ENCODE data around the gene OXER1. TPM values are rescaled to one million over a fixed set of nuclear protein-coding genes. Genes with fewer than 3 reads are reported as not detected.
"Not testable (repeated sequence)": the region's sequence is repeated elsewhere in the genome, so short reads cannot be mapped to it uniquely, and the experiment has no call there.

The OXER1 gene
- total RNA-seq, 2 donors from 2014 or later: 2.9 to 4.1 TPM

DNA sequence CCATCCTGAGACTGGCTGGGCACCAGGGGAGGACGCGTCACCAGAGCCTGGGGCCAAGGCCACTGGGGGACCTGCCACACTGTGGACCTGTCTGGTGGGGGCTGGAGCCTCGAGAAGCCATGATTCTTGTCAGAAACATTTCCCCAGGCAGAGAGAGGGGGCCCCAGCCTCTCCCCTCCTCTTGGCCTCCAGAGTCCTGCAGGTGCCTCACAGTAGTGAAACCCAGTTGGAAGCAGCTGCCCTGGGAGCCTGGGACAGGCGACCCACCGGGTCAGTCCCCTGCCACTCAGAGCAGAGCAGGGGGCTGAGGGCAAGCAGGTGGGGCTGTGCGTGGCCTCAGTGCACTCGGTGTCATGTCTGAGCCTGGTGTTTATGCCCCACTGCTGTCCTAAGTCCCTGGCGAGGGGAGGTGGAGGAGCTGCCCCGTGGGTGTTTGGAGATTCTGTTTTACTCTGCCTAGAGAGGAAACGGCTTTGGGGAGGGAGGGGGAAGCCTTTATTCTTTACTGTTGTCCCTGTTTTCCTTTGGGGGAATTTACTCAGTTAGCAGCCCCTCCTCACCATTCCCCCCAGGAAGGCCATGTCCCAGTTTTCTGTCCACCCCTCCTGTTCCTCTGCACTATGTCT lies 7.7 kb downstream of the OXER1 start:
- intact Hi-C loops (cut with DNase I, micrococcal nuclease): no loop called here
- no peak for DNase-seq
- ATAC-seq: no peak

DNA sequence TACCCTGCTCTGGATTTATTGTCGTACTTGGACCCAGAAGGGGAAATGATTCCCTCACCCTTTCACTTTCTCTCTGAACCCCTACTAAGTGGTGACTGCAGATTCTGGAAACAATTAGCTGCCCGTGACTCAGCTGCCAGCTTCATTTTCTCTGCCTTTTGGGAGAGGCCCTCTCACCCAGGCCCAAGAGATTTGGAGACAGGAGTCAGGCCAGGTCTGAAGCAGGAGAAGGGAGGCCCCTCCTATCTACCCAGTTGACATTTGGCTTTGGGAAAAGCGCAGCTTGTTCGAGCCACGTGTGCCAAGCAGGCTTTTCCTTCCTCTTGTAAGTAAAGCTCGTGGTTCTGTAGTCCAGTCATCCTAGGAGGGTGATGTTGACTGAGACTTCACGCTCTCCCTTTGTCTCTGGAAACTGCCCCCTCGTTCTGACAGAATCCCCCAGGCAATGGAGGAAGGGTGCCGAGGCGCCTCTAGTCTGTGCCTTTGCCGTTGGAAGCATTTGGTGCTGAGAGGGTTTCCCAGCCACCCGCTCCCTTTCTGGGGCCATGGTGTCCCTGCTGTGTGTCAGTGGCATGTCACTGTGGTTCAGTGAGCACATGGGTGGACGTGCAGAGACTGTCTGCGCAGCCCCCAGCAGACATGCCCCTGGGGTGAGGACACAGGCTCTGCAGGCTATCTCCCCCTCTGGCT lies 8.6 kb downstream of the OXER1 start:
- intact Hi-C loops (cut with DNase I, micrococcal nuclease): no loop called here
- ATAC-seq (no peak), DNase-seq (no peak)

GRCh38 chr2:42754776-42755140 lies 9.2 kb downstream of the OXER1 start:
- ATAC-seq (no peak), DNase-seq (no peak)
- intact Hi-C loops (cut with DNase I, micrococcal nuclease): no loop called here

- intact Hi-C loops (cut with DNase I, micrococcal nuclease): no loop called here
- no peak for ATAC-seq
- DNase-seq: no peak
These were observed 9.7 kb downstream of the OXER1 start for GRCh38 chr2:42754021-42754775.

GRCh38 chr2:42752816-42753813 lies 10.8 kb downstream of the OXER1 start:
- intact Hi-C loops (cut with DNase I, micrococcal nuclease): no loop called here
- no peak for DNase-seq
- ATAC-seq: no peak

DNA sequence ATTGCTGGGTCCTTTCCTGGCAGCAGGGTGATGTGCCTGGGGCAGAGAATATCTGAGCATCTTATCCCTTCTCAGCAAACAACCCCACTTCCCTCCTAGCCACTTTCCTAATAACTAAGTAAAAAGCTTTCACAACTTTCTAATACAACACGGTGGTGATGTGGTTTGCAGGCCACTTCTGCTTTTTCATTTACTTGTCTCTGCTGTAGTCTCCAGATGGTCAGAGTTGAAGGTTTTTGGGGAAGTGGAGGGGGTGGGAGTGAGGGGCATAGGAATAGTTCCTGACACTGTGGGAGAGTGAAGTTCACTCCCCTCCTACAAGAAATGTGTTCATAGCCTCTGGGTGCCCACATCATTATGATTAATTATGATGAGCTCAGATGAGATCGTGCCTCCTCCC lies 11.6 kb downstream of the OXER1 start:
- DNase-seq: no peak
- intact Hi-C loops (cut with DNase I, micrococcal nuclease): no loop called here
- ATAC-seq: no peak

DNA sequence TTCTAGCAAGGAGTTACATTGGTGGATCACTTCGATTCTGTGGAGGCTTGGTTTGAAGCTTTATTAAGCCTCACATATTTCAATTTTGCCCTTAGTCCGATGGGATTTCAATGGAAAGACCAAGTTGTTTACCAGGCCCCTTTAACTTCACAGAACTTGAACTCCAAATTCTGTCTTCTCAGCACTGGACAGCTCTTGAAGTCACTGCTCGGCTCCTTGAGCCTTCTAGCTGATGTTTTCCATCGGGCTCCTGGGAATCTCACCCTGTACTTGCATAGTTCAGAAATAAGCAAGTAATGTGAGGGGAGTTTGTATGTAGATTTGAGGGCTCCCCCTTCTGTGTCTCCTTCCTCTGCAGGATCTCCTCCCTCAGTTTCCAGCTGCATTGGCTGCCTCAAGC lies 15.1 kb downstream of the OXER1 start:
- no peak for ATAC-seq
- intact Hi-C loops (cut with DNase I, micrococcal nuclease): no loop called here
- DNase-seq: no peak

GRCh38 chr2:42747422-42747821 lies 16.5 kb downstream of the OXER1 start:
- ATAC-seq: no peak
- no peak for DNase-seq
- intact Hi-C loops (cut with DNase I, micrococcal nuclease): no loop called here

GRCh38 chr2:42744545-42745082 lies 19.3 kb downstream of the OXER1 start:
- intact Hi-C loops (cut with DNase I, micrococcal nuclease): no loop called here
- no peak for ATAC-seq
- no peak for DNase-seq

DNA sequence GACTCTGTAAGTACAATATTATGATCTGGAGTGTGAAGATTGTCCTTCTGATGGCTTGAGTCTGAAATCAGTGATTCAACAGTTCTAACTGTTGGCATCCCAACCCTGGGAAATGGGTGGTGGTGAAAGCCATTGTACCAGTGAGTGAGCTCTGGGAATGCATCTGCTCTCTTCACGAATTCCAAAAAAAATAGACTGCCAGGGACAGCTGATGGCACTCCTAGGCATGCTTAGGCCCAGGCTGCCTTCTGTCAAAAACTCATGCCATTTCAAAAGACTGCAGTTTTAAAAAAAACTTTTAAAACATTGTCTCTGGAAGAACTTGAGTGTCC lies 20.3 kb downstream of the OXER1 start:
- intact Hi-C loops (cut with DNase I, micrococcal nuclease): no loop called here
- DNase-seq: no peak
- ATAC-seq: no peak

- ATAC-seq: no peak
- intact Hi-C loops (cut with DNase I, micrococcal nuclease): no loop called here
- DNase-seq: no peak
These were observed 20.9 kb downstream of the OXER1 start for GRCh38 chr2:42742740-42743658.

DNA sequence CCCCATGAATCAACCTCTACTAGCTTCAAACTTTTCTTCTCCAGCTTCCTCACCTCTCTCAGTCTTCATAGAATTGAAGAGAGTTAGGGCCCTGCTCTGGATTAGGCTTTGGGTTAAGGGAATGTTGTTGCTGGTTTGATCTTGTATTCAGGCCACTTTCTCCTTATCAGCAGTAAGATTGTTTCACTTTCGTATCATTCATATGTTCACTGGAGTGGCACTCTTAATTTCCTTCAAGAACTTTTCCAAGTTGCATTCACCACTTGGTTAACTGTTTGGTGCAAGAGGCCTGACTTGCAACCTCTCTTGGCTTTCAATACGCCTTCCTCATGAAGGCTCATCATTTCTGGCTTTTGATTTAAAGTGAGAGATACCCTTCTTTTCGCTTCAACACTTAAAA lies 22.8 kb downstream of the OXER1 start:
- no peak for ATAC-seq
- intact Hi-C loops (cut with DNase I, micrococcal nuclease): no loop called here
- DNase-seq: no peak

DNA sequence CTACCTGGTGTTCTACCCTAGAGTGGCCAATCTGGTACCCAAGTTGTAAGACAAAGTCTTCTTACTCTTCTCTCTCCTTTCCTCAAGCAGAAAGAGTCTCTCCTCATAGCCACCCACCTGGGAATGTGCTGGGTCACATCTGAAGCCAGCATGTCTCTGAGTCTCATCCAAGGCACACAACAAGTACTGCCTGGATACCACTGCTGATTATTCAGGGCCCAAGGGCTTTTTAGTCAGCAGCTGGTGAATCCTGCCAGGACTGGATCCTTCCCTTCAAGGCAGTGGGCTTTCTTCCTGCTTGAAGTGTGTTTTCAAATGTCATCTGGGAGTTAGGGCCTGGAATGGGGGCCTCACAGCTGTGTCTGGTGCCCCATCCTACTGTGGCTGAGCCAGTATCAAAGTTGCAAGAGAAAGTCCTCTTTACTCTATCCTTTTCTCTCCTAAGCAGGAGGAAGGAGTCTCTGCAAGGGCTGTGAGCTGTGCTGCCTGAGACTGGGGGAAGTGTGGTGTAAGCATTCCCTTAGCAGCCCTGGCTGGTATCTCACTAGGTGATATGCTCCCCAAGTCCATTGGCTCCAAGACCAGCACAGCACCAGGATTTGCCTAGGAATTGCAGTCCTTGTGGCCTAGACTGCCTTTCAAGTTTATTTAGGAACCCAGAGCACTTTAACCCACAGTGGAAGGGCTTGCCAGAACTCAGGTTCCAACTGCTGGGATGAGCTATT lies 27.2 kb downstream of the OXER1 start:
- DNase-seq (no peak), ATAC-seq (no peak)
- intact Hi-C loops (cut with DNase I, micrococcal nuclease): no loop called here

- intact Hi-C loops (cut with DNase I, micrococcal nuclease): no loop called here
- no peak for ATAC-seq
- no peak for DNase-seq
These were observed 30.1 kb downstream of the OXER1 start for GRCh38 chr2:42733852-42734251.

DNA sequence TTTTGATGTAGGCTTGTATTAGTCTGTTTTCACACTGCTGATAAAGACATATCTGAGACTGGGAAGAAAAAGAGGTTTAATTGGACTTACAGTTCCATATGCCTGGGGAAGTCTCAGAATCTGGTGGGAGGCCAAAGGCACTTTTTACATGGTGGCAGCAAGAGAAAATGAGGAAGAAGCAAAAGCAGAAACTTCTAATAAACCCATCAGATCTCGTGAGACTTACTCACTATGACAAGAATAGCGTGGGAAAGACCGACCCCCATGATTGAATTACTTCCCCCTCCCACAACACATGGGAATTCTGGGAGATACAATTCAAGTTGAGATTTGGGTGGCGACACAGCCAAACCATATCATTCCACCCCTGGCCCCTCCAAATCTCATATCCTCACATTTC lies 32.6 kb downstream of the OXER1 start:
- intact Hi-C loops (cut with DNase I, micrococcal nuclease); ATAC-seq: not testable (repeated sequence)

GRCh38 chr2:42726680-42727079 lies 37.3 kb downstream of the OXER1 start:
- intact Hi-C loops (cut with DNase I, micrococcal nuclease): no loop called here
- DNase-seq (no peak), ATAC-seq (peak; percentile 51)

More for the DNA sequence above, 32.6 kb downstream of the OXER1 start:
- not testable (repeated sequence) for DNase-seq

- no peak for DNase-seq
- ATAC-seq: no peak
- intact Hi-C loops (cut with DNase I, micrococcal nuclease): no loop called here
These were observed 38.3 kb downstream of the OXER1 start for GRCh38 chr2:42725657-42726056.
